CD4-positive, alpha-beta T cell treated with Interleukin-17A for 1 hour (primary cell): ENCODE measurements around the gene ELMO1.

Experiments
- DNase-seq: peaks from one replicate; pipeline ENCODE4 v3.0.0-alpha.2; 2020

Gene ELMO1

GRCh38 chr7:37255327-37255944 is 193.2 kb downstream of the ELMO1 start:
- no peak for DNase-seq

DNA sequence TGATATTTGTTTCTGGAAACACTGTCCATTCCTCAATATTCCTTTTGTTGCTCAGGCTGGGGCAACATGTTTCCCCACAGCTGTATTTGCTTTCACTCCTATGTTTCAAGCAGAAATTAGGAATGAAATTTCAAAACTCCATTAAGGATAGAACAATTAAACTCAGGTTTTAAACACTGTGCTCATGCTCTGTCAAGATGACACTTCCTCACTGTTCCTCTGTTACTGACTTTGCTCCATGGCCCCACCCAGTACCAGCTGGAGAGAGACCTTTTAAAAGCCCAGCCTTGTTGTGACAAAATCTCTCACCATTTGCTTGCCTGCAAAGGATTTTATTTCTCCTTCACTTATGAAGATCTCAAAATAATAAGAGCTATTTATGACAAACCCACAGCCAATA is 197.4 kb downstream of the ELMO1 start:
- DNase-seq = no peak

- no peak for DNase-seq
Observed at GRCh38 chr7:37249240-37249639, 199.4 kb downstream of the ELMO1 start.

DNA sequence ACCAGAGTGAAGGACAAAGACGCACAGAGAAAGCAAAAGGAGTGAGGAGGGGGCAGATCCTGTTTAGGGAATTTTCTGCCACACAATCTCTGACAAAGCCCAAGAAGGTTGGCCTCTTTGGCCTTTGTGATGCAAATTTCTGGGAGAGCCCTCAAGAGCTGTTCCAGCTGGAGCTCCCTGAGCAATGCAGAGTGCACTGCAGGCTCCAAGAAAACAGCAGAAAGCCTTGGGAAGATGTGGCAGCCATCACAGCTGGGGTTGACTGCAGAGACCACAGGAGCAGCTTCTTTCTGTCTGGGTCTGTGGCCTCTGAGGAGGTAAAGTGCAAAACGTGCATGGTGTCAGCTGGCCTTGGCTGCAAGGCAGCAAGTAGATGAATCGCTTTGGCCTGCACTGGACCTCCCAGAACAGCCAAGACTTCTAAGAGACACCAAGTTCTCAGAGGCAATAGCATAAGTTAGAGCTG is 200.2 kb downstream of the ELMO1 start:
- DNase-seq = no peak

- no peak for DNase-seq
Observed at GRCh38 chr7:37247861-37248260, 200.8 kb downstream of the ELMO1 start.

DNA sequence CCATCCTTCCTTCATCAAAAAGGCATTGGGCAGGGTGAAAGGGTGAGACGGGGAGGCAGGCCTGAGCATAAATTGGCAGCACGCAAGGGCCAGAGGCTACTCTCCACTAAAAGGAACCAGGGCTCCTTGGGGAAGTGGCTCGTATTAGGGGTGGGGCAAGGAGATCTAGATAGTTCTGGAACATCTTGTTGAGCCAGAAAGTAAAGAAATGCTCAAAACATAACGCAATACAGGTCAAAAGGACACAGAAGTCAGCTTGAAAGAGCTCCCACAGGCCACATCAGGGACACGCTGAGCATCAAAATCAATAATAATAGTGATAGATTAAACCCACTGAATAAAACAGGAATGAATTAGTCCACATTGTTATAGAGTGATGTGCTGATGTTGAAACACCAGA is 203.1 kb downstream of the ELMO1 start:
- DNase-seq = no peak

- no peak for DNase-seq
Observed at GRCh38 chr7:37236906-37237305, 211.8 kb downstream of the ELMO1 start.

GRCh38 chr7:37235813-37236212 is 212.9 kb downstream of the ELMO1 start:
- no peak for DNase-seq

DNA sequence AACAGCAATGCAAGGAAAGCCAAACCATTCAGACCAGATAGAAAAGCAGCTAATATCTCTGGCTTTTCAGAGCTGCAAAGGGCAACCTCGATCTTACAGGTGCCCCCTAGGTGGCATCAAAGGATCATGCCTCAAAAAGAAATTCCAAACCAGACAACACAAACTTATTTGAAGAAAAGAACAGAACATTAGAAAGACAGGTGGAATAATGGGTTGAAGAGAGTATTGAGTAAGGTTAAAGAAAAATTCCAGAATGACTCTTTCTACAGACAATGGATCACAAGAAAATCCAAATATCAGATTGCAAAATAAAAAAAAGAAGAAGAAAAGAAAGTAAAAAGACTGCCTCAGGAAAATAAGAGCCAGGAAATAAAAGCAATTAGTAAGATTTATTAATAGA is 213.7 kb downstream of the ELMO1 start:
- peak; percentile 46 for DNase-seq

- DNase-seq = no peak
Observed at GRCh38 chr7:37234334-37234733, 214.3 kb downstream of the ELMO1 start.

DNA sequence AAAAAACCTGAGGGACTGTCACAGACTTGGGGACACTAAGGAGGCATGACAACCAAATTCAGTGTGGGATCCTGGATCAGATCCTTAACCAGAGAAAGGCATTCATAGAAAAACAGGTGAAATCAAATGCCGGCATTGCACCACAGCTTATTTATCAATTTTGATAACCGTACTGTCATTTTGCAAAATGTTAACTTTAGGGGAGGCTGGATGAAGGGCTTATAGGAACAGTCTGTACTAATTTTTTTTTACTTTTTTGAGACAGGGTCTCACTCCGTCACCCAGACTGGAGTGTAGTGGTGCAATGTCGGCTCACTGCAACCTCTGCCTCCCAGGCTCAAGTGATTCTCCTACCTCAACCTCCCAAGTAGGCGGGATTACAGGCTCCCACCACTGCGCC is 217.1 kb downstream of the ELMO1 start:
- DNase-seq = no peak

DNA sequence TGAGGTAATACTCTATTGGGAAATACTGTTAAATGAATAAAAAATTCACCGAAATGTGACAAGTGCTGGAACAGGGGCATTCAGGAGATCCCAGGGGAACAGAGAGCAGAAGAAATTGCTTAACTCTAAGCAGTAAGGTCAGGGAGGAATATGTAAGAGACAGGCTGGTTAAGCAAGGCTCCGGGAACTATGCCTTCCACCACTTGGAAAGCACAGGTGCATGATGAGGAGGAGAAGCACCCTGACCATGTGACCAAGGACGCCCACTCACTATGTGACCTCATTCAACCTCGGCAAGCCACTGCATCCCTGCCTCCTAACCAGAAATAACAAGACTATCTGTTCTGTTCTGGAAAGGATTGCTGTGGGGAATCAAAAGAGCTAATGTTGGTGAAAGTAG is 218.4 kb downstream of the ELMO1 start:
- no peak for DNase-seq

DNA sequence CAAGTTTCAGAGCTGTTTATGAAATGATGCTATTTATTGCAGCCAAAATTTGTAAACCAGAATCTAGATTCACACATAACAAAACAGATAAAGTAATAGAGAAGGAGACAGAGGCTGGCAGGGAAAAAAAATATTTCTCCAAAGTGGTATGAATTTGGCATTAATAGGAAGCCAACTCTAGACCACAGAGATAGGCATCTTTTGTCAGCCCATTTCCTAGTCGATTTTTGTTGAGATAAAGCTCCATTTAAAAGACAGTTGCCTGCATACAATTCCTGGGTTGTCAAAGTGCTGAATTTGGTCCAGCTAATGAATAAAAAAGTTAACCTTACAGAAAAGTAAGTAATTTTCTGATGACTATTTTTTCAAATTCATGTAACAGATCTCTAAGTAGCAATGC is 219.3 kb downstream of the ELMO1 start:
- DNase-seq = no peak

- DNase-seq = no peak
Observed at GRCh38 chr7:37225285-37225969, 223.2 kb downstream of the ELMO1 start.

DNA sequence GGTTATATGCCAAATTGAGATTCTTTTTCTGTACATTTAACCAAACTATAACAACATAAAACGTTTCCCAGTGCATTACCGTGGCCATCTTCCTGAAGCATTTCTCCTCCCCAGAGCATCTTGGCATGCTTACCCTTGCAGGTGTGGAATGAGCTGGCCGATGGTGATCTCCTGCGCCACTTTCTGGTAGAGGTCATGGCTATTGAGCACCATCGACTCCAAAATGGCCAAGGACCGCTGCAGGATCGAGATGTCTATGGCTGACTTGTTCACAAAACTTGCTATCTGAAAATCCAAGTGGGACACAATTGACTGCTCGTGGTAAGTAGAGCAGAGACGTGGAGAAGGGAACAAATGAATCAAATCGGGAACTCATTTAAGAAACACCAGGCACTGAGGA is 223.9 kb downstream of the ELMO1 start:
- no peak for DNase-seq

- DNase-seq = no peak
Observed at GRCh38 chr7:37220664-37221063, 228.0 kb downstream of the ELMO1 start.

DNA sequence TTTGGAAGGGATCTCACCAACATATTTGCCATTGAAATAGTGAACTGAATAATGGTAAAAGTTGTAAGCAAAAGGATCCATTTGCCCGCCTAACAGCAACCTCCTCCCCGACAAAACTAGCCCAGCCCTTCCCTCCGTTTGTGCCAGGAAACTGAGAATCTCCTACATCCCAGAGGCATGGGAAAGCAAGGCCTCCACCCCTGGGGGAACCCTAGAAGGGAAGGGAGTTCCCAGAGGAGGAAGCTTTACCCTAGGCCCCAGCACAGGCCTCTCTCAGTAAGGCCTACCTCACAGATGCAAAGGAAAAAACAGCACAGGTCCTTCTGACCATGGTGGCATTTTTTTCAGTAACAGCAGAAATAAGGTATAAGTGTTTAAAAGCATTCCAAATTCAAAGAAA is 229.7 kb downstream of the ELMO1 start:
- no peak for DNase-seq

GRCh38 chr7:37216923-37217322 is 231.7 kb downstream of the ELMO1 start:
- no peak for DNase-seq

DNA sequence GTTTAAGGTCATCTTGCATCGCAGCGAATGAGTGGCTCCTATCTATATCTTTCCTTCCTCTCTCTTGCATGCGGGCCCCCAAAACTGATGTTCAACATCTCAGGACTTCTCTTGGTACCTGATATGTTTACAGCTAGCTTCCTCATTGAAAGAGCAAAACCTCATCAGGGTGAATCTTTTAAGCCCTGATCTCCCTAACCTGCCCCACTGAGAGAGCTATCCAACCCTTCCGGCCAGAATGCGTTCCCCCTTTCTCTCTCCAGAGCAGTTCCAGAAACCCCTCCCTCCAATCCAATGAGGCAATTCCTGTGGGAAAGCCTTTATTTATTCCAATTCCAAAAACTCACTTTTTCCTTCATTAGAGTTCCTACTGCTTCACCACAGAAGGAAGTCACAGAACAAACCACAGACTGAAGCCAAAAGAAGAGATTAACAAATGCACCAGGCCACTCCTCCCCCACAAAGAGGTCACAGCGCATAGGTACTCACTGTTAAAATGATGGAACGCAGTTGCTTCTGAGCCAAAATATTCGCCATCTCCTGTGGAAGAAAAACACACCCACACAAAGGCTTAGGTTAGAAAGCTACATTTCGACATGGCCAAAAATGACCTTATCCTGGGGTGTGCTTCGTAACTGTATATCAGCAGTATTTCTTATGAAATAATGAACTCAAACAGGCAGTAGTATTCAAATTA is 232.4 kb downstream of the ELMO1 start:
- DNase-seq = no peak

DNA sequence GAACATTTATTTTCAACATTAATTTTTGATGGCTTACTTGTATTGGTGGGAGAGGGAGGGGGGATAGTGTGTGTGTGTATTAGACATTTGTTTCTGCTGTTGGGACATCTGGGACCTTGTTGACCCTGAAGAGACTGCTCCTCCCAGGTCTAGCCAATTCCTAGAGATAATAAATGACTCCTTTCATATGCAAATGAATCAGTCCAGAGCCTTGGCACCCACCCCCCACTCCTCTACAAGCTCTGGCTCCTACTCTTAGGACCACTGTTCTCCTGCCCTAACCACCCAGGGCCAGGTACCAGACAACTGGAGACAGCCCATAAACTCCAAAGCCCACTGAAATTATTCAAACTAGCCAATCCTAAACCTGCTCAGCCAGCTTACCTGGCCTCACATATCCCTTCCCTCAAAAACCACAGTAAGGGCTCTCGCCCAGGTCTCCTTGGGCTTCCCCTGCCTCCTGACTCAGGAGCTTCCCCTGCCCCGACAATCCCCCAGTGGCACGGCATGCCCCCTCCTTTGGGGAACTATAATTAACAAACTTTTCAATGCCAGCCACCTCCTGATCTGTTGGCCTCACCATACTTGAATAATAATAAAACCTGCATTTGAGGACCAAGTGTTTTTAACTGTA is 233.3 kb downstream of the ELMO1 start:
- DNase-seq = no peak

GRCh38 chr7:37212556-37212955 is 236.1 kb downstream of the ELMO1 start:
- DNase-seq = no peak

DNA sequence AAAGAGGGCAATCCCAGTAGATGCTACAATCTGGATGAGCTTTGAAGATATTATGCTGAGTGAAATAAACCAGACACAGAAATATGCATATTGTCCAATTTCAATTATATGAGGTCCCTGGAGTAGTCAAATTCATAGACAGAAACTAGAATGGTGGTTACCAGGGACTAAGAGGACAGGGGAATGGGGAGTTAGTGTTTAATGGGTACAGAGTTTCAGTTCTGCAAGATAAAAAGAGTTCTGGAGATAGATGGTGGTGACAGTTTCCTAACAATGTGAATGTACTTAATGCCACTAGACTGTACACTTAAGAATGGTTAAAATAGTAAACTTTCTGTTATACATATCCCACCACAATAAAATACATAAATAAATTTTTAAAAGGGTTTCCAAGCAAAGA is 236.6 kb downstream of the ELMO1 start:
- no peak for DNase-seq

DNA sequence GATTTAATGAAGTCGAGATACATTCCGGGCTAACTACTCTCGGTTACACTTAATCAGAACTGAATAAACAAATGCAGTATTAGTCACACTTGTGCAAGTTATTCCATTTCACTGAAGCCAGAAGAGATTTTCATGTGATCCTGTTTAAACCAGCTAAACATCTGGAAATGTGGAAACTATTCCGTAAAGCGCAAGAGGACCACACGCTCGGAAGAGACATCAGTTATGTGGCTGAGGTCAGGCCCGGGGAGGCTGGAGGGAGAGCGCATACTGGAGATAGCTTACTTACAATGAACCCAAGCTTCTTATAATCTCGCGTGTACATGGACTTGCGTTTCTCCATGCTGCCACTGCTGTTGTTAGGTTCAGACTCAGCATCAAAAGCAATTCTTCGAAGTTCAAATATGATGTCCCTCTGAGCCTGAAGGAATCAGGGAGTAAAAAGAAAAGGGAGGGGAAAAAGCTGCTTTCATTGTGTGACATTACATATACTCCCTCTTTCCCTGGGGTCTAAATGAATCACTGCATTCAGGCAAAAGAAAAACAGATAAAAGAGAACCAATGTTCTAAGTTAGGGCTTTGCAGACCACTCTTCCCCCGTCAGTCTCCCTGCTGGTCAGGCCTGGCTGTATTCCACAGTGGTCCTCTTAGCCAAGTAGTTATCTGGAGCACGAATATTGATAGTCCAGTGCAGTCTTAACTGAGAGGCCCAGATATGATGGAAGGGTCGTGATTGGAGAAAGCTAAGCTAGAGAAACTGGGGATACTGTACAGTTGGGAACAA is 237.4 kb downstream of the ELMO1 start:
- DNase-seq = no peak
